GM18873 (cell line): ENCODE data around the gene MGAT5B.

ENCODE experiments used
- ATAC-seq: cut with Tn5 transposase; IDR thresholded peaks from one replicate; pipeline ENCODE4 v1.9.1; 2021; ENCODE audit warnings: mild to moderate bottlenecking, moderate library complexity, moderate number of reproducible peaks; ENCODE audit not compliant: unreplicated experiment, low FRiP score

Gene MGAT5B

DNA sequence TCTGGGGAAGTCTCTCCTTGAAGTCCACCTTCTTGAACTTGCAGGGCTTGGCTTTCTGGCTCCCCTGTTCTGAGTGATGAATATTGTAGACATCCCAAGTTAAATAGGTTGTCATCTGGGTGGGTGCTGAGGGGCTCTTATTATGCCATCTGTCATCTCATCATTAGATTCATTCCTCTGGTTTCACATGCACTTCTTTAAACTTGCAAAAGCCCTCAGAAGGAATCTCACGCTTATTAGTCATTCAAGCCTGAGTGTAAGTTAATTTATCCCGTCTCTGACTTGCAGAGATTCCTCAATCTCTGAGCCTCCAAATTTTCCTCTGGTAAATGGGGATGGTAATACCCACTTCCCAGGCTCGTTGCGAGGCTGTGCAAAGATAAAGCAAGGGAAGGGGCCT, 5.7 kb downstream of the MGAT5B start:
- no peak for ATAC-seq

DNA sequence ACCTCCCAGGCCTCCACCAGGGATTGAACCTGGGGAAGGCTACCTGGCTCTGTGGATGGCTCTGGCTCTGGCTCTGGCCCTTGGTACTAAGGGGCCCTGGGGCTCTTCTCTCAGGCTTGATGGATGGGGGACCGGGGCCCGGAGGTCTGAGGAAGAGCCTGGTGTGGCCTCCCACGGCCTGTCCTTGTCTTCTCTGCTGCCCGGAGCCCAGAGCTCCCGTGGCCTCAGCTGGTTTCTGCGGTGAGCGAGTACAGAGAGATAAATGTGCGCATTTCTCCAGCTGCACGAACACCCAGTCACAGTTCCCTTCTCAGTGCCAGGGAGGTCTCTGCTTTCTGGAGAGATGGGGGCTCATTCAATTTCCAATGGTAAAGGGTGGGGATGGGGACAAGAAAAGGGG, 9.2 kb downstream of the MGAT5B start:
- ATAC-seq: no peak

DNA sequence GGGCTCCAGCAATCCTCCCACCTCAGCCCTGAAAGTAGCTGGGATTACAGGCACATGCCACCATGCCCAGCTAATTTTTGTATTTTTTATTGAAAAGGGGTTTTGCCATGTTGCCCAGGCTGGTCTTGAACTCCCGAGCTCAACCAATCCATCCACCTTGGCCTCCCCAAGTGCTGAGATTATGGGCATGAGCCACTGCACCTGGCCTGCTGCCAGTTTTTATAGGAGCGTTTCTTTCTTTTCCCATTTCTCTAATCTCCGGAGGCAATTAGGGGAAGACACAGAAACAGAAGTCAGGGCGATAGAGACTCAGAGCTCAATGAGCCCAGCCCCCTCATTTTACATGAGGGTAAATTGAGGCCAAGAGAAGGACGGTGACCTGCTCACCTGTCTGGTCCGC, 10.4 kb downstream of the MGAT5B start:
- no peak for ATAC-seq

DNA sequence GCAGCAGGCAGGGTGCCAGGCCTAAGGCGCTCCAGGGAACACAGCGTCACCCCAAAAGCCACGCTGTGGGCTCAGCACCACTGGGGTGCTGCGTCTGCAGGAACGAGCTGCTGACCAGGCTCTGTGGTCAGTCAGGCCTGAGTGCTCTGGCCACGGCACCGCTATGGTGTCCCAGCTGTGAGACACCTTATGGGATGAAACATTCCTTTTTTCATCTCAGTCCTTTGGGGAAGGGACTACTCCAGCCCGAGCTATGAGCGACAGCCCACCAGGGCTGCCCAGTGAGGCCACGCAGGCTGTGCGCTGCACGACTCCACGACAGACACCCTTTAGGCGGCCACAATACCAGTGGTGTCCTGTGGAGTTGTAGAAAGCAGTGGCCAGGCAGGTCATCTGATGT, 11.1 kb downstream of the MGAT5B start:
- no peak for ATAC-seq

DNA sequence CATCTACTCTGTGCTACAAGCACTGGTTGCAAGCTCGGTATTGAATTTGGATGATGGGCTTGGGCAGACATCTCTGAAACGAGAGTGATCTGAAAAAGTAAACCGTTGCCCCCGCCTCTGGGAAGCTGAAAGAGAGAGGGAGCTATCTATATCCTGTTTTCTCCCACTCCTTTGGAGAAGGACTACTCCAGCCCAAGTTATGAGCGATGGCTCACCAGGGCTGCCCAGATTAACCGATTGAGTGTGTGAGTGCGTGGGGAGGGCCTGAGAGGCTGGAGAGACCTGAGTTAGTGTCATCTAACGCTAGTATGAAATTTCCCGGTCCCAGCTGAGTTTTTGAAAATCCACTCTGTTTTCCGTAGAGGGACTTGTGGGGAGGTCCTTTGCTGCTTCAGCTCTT, 11.5 kb downstream of the MGAT5B start:
- no peak for ATAC-seq

DNA sequence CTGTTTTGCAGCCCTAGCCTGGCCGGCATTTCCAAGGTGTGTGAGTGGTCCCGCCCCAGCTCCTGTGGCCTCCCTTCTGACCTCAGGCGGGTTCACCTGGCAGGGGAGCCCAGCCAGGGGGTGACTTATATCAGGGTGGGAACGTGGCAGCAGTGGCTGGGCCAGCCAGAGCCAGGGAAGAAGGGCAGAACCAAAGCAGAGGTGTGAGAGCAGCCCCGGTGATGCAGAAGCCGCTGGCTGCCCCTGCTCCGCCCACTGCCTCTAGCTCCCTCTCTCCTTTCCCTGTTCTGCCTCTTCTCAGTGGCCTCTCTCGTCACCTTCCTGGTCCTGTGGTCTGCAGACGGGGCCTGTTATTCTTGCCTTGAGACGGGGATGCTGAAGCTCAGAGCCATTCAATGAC, 12.1 kb downstream of the MGAT5B start:
- no peak for ATAC-seq

DNA sequence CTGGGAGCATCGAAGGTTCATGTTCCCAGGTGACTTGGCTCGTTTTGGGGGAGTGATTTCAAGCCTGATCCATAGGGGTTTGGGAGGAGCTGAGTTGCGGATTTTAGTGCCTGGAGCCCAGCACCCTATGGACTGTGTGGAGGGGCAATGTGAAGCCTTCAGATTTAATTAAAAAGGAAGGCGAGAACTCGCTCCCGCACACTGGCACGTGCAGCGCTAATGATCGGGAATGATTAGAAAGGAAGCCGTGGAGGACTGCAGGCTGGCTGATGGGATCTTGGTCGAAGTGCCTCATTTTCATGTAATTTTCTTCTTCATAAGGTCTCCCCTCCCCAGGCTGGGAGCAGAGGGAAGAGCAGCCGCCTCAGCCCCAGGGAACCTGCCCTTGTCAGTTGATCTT, 12.8 kb downstream of the MGAT5B start:
- no peak for ATAC-seq

DNA sequence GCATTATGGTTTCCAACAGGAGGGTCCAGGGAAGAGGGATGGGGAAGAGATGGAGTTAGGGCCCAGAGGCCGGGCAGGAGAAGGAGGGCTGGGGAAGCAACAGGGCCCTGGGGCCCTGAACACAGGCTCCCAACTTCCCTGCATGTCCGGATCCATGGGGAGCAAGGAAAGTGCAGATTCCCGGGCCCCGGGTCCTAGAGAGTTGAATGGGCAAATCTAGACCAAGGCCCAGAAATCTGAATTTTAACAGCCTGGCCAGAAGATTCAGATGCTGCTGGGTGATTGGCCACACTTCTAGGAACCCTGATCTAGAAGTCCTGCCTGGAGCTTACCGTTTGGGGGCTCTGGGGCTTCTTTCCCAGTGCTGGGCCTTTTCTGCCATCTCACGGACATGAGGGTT, 13.2 kb downstream of the MGAT5B start:
- no peak for ATAC-seq

DNA sequence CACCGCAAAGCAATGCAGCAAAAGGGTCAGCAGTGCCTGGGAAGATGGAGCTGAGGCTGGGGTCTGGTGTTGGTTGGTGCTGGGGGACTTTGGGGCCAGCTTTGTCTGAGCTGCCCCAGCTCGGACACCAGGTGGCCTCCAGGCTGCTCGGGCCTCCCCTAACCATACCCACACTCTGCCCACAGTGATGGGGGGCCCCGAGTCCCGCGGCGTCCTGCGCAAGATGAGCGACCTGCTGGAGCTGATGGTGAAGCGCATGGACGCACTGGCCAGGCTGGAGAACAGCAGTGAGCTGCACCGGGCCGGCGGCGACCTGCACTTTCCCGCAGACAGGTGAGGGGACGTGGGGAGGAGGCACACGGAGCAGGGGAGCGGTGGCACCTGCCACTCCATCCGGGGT, 13.8 kb downstream of the MGAT5B start:
- no peak for ATAC-seq

DNA sequence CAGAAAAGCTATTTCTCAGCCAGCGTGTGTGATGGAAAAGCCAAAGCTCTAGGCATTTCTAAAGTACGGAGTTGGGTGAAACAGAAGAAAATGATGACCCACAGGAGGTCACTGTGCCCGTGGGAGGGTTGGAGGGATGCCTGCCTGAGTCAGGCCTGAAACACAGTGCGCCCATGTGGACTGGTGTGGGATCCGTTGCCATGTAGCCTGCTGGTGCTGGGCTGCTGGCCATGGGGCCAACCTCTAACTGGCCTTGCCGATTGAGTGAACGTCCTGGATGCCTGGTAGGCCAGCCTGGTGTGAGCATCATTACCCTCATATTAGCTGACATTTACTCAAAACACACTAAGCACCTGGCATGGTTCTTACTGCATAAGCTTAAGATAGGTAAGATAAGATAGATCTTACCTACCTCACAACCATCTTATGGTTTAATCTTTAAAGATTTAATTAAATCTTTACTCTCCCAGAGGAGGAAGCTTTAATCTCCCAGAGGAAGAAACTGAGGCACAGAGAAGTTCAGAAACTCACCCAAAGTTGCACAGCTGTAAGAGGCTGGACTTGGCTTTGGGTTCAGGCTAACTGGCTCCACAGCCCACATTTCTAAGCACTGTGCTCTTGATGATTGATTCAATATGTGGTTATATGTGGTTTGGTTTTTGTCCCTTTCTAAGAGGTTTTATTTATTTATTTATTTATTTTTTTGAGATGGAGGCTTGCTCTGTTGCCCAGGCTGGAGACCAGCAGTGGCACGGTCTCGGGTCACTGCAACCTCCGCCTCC, 15.7 kb downstream of the MGAT5B start:
- ATAC-seq: no peak

DNA sequence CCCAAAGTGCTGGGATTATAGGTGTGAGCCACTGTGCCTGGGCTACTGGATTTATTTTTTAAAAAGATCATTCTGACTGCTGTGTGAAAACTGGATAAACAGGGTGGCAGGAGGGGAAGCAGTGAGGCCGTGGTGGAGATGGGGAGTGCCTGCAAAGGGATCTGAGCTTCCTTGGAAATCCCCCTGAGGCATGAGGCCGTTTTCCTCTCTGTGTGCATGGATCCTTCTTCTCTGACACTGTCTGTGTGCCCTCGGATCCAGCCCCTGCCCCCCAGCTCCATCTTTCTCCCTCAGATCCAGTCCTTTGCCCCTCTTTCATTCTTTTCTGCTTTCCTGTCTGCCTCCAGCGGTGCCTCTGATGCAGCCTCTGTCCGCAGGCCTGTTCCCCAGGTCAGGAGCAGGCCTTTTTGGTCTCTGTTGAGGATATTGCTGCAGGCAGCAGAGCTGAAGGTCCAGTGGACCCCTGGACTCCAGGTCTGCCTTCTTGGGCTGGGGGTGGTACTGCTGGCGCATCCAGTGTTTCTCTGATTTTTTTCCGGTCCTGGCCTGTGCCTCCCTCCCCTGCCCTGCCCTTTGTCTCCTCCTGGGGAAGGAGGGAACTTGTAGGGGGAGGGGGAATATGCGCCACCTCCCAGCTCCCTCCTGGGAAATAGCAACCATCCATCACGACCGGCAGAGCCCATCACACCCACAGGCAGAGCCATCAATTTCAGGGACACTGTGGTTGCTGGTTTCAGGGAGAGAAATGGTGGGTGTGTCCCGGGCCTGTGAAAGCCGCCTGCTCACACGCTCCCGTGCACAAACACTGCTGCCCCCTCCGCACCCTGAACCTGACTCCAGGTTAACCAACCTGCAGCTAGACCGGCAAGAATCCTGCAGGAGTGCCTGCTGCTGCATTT, 17.0 kb downstream of the MGAT5B start:
- ATAC-seq: no peak

DNA sequence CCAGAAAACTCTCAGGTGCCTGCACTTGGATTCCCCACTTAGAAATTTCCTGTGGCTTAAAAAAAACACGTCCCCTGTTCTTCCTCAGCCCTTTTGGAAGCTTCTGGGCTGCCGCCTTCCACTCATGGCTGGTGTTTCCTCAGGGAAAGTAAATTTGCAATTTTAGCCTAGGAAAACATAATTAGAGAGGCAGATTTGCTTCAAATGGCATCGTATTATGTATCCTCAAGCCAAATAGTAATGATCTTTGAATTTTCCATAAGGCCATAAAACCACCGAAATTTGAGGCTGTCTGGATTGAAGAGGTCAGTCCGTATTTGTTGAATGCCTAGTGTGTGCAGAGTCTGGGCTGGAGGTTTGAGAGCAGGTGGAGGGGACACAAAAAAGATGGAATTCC, 17.7 kb downstream of the MGAT5B start:
- no peak for ATAC-seq

DNA sequence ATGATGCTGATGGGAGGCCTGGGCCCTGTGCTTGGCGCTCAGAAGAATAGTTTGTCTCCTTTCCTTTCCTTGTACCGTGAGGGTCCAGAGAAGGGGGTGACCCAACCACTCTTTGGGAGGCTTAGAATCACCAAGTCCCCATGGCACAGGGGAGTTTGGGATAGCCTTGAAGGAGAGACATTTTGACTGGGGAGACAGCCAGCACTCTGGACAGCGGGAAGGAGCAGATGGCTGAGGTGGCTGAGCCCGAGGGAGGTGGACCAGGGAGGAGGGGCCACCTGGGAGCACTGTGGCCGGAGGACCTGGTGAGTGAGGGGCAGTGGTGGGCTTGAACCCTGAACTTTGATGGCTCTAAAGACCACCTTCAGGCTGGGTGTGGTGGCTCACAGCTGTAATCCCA, 18.2 kb downstream of the MGAT5B start:
- ATAC-seq: no peak

DNA sequence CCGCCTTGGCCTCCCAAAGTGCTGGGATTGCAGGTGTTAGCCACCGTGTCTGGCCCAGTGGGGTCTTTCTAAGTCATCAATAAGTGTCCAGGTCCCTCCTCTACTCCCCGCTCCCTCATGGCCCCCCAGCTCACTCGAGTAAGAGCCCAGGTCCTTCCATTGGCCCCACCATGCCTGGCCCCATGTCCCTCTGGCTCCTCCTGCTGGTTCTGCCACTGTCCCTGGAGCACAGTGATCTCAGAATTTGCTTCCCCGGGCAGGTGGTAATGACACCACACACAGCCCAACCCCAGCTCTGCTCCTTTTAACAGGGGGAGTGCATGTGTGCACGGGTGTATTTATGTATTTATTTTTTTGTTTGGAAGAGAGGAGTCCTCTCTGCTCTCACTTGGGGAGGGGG, 19.6 kb downstream of the MGAT5B start:
- no peak for ATAC-seq

DNA sequence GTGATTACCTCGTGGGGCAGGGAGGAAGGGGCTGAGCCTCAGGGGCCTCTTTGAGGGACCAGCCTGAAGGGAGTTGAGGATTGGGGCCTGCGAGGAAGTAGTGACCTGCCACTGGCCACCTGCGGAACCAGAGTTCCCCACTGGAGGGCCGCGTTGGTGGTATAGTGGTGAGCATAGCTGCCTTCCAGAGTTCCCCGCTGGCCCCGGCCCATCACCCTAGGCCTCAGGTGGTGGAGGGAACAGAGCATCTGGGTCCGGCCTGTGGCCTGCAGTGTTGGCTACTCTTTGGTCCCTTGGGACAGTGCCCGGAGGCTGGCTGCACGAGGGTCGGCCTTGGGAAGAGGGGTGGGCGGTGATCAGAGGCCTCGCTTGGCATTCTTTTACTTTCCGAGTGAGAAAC, 20.5 kb downstream of the MGAT5B start:
- no peak for ATAC-seq

DNA sequence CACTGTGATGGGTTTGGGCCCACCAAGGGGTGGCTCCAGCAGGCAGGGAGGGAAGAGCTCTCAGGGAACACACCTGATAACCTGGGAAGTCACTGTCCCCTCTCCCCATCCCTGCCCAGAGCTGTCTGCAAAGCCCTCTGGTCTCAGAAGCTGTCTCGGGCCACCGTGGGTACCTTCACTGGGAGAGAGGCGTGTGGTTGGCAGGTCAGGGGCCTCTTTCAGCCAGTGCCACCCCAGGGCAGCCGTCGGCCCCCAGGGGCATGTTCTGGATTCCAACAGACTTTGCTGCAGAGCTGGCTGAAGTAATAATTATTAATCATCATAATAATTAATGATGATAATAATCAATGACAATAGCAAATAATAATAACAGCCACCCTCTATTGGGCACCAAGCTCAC, 21.1 kb downstream of the MGAT5B start:
- no peak for ATAC-seq

DNA sequence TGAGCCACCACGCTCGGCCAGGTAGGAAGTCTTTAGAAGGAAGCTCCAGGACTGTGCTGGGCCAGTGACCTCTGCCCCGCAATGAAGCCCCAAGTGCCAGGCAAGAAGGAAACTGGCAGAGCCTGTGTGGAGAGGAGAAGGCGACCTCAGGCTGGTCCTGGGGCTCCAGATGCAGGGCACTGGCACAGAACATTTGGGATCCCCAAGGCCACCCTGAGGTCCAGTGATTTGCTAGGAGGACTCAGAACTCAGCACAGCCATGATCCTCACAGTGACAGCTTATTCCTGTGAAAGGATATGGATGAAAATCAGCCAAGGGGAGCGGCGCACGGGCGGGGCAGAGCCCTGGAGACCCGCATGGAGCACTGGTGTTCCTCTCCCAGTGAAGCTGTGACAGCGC, 24.1 kb downstream of the MGAT5B start:
- ATAC-seq: no peak

DNA sequence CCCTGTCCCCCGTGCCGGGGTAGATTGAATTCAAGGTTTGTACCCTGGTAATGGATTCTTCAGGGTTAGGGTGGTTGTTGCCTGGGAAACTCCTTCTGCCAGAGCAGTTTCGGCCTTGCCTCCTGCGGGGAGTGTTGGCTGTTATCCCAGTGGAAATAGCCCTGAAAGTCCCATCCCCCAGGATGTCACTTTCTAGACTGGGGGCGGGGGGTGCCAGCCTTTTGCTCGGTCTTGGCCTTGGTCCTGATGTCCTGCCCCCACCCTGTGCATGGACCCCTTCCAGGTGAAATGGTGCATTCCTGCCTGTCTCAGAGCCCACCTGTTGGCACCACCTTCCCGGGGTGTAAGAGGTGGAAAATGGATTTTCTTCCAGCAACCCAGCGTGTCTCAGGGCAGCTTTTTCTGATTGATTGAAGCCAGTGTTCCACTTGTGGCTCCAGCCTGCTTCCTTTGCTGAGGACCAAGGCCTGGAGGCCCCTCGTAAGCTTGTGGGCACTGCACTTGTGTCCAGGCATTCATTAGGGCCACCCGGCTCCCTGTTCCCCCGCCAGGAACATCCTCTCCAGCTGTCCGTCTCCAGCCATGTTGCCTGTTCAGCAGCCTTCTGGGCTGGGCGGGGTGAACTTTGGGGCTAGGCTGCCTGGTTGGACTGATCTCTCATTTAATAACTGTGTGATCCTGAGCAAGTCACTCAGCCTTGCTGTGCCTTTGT, 25.6 kb downstream of the MGAT5B start:
- ATAC-seq: no peak

DNA sequence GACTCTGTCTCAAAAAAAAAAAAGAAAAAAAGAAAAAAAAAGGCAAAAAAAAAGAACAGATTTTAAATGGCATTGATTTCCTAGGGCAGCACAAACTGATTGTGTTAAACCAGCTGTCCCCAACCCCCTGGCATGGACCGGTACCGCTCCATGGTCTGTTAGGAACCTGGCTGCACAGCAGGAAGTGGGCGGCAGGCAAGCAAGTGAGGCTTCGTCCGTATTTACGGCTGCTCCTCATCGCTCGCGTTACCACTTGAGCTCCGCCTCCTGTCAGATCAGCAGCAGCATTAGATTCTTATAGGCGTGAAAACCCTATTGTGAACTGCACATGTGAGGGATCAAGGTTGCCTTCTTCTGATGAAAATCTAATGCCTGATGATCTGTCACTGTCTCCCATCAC, 26.6 kb downstream of the MGAT5B start:
- no peak for ATAC-seq

DNA sequence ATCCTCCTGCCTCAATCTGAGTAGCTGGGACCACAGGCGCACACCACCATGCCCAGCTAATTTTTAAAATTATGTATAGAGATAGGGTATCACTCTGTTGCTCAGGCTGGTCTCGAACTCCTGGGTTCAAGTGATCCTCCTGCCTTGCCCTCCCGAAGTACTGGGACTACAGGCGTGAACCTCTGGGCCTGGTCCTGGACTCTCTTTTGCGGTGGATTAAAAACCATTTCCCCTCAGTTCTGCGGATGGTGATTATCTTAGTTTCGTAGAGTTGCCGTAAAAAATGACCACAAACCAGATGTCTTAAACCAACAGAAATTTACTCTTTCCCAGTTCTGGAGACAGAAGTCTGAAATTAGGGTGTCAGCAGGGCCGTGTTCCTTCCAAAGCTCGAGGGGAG, 28.8 kb downstream of the MGAT5B start:
- ATAC-seq: no peak

DNA sequence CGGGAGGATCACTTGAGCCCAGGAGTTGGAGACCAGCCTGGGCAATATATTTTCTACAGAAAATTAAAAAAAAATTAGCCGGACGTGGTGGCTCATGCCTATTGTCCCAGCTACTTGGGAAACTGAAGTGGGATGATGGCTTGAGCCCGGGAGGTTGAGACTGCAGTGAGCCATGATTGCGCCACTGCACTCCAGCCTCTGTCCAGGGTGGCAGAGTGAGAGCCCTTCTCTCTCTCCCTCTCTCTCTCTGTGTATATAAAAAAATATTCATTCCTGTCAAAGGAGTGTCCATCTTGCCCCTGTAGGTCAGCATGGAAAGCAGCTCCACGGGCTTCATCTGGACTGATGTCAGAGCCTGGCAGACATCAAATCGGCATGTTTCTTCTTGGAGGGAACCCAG, 31.2 kb downstream of the MGAT5B start:
- ATAC-seq: no peak
